ENCODE measurements around the gene CEP350.

DNA sequence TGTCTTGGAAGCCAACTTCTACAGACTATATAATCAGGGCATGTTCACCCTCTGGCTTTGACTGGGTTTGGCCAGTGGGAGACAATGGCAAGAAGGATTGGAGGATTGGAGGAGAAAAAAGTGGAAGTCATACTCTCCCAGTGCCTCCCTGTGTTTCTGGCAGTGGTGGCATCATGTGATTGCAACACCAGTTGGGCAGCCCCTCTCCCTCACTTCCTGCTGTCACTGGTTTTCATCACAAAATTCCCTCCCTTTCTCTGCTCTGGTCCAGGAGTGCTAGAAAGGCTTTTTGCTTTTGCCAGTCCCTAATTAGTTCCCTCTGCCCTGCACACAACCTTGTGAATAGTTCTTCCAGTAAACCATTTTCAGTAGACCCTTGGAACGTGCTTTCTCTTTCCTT is 196.4 kb downstream of the CEP350 start:
- TF ChIP-seq CTCF (IDR thresholded peaks at IDR 0.05; ENCODE audit: low read length): no peak
- TF ChIP-seq EZH2 (IDR thresholded peaks at IDR 0.05; ENCODE audit: borderline replicate concordance, low read length): no peak
